ENCODE data around the gene CYP26A1.

Gene CYP26A1

DNA sequence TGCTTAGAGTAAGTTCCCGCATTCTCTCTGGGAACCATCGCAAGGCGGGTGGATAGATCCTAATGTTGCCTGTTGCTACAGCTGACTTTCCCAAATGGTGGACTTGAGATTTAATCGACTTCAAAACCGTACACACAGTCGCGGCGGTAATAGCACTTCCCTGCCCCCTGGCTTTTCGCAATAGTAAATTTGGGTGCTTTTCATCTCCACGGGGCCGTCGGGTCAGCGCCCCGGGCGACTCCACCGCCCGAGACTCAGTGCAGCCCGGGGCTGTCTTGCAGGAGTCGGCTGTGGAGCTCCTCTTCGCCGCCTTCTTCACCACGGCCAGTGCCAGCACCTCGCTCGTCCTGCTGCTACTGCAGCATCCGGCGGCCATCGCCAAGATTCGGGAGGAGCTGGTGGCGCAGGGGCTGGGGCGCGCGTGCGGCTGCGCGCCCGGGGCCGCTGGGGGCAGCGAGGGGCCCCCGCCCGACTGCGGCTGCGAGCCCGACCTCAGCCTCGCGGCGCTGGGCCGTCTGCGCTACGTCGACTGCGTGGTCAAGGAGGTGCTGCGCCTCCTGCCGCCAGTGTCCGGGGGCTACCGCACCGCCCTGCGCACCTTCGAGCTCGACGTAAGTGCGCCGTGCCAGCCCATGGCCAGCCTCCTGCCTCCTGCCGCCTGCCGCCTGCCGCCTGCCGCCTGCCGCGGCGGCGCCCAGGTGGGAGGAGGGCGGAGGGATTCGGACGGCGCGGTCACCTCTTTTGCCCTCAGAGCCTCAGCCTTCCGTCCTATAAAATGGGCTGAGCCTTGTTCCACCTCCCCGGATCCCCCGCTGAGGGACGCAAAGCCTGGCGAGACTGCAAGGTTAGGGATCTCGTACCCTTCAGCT, 7.8 kb upstream of the CYP26A1 start:
- H3K9me3 ChIP-seq (ENCODE audit: control insufficient read depth, insufficient read depth, low read depth, low read length), result no peaks in the 10 kb centered on the region
- H3K4me3 ChIP-seq (ENCODE audit: low read depth, low read length), result peak overlapping the region; percentile 50
- no peaks in the 10 kb centered on the region for H3K36me3 ChIP-seq (ENCODE audit: control insufficient read depth, insufficient read depth, low read length)
- peaks cover 17% of the 10 kb centered on the region for H3K4me1 ChIP-seq (ENCODE audit: control insufficient read depth, insufficient read depth, low read length)
- H3K27ac ChIP-seq (ENCODE audit: low read depth, low read length), result no peak overlapping the region
- peaks cover 100% of the 10 kb centered on the region for H3K27me3 ChIP-seq (ENCODE audit: control insufficient read depth, insufficient read depth, low read length)
- no peak overlapping the region for H3K9ac ChIP-seq (ENCODE audit: low read length)

- Histone ChIP-seq H3K9ac (ENCODE audit: low read length) (no peak overlapping the region), H3K4me3 (ENCODE audit: low read depth, low read length) (peak overlapping the region; percentile 50; the same call in 1 of the 2 replicates), H3K27ac (ENCODE audit: low read depth, low read length) (no peak overlapping the region), H3K36me3 (ENCODE audit: control insufficient read depth, insufficient read depth, low read length) (no peaks in the 10 kb centered on the region), H3K9me3 (ENCODE audit: control insufficient read depth, insufficient read depth, low read depth, low read length) (no peaks in the 10 kb centered on the region), H3K4me1 (ENCODE audit: control insufficient read depth, insufficient read depth, low read length) (peaks cover 18% of the 10 kb centered on the region), H3K27me3 (ENCODE audit: control insufficient read depth, insufficient read depth, low read length) (peaks cover 99% of the 10 kb centered on the region)
Measured at GRCh38 chr10:93066544-93066913, 7.2 kb upstream of the CYP26A1 start.

DNA sequence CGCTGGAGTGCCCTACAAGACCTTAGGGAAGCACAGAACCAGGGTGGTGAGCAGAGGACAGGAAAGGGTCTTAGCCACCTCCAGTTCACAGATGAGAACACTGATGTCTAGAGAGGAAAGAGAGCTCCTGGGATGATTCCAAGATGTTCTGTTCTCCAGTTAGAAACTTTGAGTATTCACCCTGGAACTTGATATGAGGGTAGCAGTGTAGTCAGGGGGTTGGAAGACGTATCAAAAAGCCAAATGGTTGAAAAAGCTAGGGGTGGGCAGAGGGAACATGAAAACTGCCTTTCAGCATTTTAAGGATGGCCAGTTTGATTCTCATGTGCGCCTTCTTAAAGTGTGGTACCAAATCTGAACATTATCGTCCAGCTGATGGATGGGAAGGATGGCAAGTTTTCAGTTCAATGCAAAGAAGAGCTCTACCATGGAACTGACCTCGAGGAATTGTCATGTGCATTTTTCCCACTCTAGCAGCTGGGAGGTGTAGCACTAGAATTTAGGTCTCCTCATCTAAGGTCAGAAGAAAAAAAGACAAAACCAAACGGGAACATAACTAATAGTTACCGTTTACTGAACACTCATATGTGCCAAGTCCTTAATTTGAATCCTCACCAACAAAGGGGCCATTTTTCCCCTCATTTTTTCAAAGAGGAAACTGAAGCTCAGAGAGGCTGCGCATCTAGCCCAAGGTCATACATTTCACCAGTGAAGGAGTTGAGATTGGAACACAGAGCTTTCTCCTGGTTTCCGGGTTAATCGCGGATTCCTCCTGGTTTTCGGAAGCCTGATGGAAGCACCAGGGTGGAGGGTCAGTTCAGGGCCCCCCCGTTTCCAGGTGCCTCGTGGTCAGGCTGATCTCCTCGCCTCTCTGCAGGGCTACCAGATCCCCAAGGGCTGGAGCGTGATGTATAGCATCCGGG, 6.0 kb upstream of the CYP26A1 start:
- peaks cover 19% of the 10 kb centered on the region for H3K4me1 ChIP-seq (ENCODE audit: control insufficient read depth, insufficient read depth, low read length)
- H3K9me3 ChIP-seq (ENCODE audit: control insufficient read depth, insufficient read depth, low read depth, low read length), result no peaks in the 10 kb centered on the region
- no peak overlapping the region for H3K27ac ChIP-seq (ENCODE audit: low read depth, low read length)
- no peak overlapping the region for H3K9ac ChIP-seq (ENCODE audit: low read length)
- peaks cover 99% of the 10 kb centered on the region for H3K27me3 ChIP-seq (ENCODE audit: control insufficient read depth, insufficient read depth, low read length)
- H3K36me3 ChIP-seq (ENCODE audit: control insufficient read depth, insufficient read depth, low read length), result no peaks in the 10 kb centered on the region
- peak overlapping the region; percentile 57 for H3K4me3 ChIP-seq (ENCODE audit: low read depth, low read length)

DNA sequence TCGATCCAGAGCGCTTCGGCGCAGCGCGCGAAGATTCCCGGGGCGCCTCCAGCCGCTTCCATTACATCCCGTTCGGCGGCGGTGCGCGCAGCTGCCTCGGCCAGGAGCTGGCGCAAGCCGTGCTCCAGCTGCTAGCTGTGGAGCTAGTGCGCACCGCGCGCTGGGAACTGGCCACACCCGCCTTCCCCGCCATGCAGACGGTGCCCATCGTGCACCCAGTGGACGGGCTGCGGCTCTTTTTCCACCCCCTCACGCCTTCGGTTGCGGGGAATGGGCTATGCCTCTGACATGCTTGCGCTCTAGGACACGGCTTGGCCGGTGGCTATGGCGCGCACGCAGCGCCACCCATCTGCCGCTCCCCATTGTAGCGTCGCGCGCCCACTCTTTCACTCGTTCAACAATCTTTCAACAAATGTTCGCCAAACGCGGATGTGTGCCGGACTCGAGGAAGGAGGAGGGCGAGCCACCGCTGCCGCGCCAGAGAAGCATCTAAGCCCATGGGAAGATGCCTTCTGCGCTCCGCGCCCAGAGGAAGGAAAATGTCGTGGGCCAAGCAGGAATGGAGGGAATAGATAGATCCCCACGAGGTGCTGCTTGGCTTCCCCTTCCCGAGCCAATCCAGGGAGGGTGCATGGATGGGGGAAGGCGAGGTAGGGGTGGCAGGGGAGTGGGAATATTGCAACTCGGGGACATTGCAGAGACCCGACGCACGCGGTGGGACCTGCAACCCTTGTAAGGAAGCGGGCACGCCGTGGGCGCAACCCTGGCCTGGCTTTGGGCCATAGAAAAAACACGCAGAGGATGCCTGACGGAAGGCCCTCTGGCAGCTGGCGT, 5.1 kb upstream of the CYP26A1 start:
- Histone ChIP-seq H3K4me3 (ENCODE audit: low read depth, low read length) (peak overlapping the region; percentile 57), H3K27me3 (ENCODE audit: control insufficient read depth, insufficient read depth, low read length) (peaks cover 99% of the 10 kb centered on the region), H3K36me3 (ENCODE audit: control insufficient read depth, insufficient read depth, low read length) (no peaks in the 10 kb centered on the region), H3K4me1 (ENCODE audit: control insufficient read depth, insufficient read depth, low read length) (peaks cover 25% of the 10 kb centered on the region), H3K9me3 (ENCODE audit: control insufficient read depth, insufficient read depth, low read depth, low read length) (no peaks in the 10 kb centered on the region), H3K27ac (ENCODE audit: low read depth, low read length) (no peak overlapping the region), H3K9ac (ENCODE audit: low read length) (peak overlapping the region; percentile 16)

GRCh38 chr10:93069245-93069561, 4.5 kb upstream of the CYP26A1 start:
- peak overlapping the region; percentile 57; the same call in 1 of the 2 replicates for H3K4me3 ChIP-seq (ENCODE audit: low read depth, low read length)
- peaks cover 25% of the 10 kb centered on the region for H3K4me1 ChIP-seq (ENCODE audit: control insufficient read depth, insufficient read depth, low read length)
- no peak overlapping the region for H3K9ac ChIP-seq (ENCODE audit: low read length)
- H3K27ac ChIP-seq (ENCODE audit: low read depth, low read length), result no peak overlapping the region
- peaks cover 99% of the 10 kb centered on the region for H3K27me3 ChIP-seq (ENCODE audit: control insufficient read depth, insufficient read depth, low read length)
- no peaks in the 10 kb centered on the region for H3K9me3 ChIP-seq (ENCODE audit: control insufficient read depth, insufficient read depth, low read depth, low read length)
- no peaks in the 10 kb centered on the region for H3K36me3 ChIP-seq (ENCODE audit: control insufficient read depth, insufficient read depth, low read length)

DNA sequence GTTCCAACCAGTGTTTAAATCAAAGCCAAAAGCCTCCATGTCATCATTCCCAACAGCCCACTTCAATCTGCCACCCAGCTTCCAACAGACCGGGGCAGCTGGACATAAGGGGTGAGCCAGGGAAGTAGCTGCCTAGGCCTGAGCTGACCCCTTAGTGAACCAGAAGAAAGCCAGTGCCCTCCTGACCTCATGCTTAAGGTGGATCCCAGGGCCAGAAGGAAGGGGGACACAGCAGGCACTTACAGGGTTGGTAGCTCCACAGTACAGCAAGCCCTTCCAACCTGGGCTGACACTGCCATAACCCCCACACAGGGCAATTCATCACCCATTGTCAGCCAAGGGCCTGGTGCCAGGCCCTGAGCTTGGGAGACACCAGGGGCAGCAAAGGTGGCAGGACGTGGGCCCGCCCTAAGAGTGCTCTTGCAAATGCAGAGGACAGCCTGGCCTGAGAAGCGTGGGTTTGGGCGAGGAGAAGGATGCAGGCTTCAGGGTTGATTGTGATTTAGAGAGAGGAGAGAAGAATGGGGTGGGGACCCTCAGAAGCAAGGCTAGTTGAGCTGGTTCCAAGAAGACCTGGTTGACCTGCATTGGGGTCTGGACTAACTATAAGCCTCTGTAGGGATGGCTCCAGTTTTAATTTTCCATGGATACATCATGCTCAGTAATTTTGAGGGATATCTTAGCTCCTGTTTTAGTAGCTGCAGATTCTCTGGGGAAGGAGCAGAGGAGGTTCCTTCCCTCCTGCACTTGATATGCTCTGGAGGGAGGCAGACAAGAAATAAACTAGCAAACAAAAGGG, 3.1 kb upstream of the CYP26A1 start:
- peaks cover 99% of the 10 kb centered on the region for H3K27me3 ChIP-seq (ENCODE audit: control insufficient read depth, insufficient read depth, low read length)
- no peak overlapping the region for H3K9ac ChIP-seq (ENCODE audit: low read length)
- peaks cover 23% of the 10 kb centered on the region for H3K4me1 ChIP-seq (ENCODE audit: control insufficient read depth, insufficient read depth, low read length)
- no peak overlapping the region for H3K4me3 ChIP-seq (ENCODE audit: low read depth, low read length)
- no peak overlapping the region for H3K27ac ChIP-seq (ENCODE audit: low read depth, low read length)
- H3K36me3 ChIP-seq (ENCODE audit: control insufficient read depth, insufficient read depth, low read length), result no peaks in the 10 kb centered on the region
- H3K9me3 ChIP-seq (ENCODE audit: control insufficient read depth, insufficient read depth, low read depth, low read length), result no peaks in the 10 kb centered on the region

GRCh38 chr10:93071177-93071472, 2.6 kb upstream of the CYP26A1 start:
- Histone ChIP-seq H3K36me3 (ENCODE audit: control insufficient read depth, insufficient read depth, low read length) (no peaks in the 10 kb centered on the region), H3K27me3 (ENCODE audit: control insufficient read depth, insufficient read depth, low read length) (peaks cover 99% of the 10 kb centered on the region), H3K4me1 (ENCODE audit: control insufficient read depth, insufficient read depth, low read length) (peaks cover 26% of the 10 kb centered on the region), H3K4me3 (ENCODE audit: low read depth, low read length) (no peak overlapping the region), H3K9ac (ENCODE audit: low read length) (no peak overlapping the region), H3K9me3 (ENCODE audit: control insufficient read depth, insufficient read depth, low read depth, low read length) (no peaks in the 10 kb centered on the region), H3K27ac (ENCODE audit: low read depth, low read length) (no peak overlapping the region)

DNA sequence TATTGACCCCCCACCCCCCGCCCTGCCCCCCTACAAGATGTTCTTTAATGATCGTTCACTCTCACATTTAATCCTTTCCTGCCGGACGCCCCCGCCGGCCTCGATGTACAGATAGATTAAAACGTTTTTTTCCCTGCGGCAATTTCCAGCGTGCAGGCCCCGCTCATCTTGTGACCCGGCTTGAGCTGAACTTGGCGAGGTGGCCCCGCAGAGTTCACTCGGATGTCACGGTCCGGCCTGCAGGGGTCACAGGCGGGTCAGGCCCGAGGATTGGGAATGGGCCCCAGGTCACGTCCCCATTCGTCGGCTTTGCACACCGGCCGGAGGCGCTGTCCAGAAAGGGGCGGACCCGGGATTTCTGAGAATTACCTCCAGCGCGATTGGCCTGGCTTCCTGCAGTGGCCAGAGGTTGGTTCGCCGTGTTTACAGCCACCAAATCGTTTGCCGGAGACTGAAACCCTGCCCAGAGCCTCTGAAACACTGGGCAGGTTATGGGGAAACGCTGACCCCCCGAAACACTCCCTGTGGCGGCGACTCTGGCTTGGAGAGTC, 1.9 kb upstream of the CYP26A1 start:
- peak overlapping the region; percentile 48 for H3K9ac ChIP-seq (ENCODE audit: low read length)
- peaks cover 3% of the 10 kb centered on the region; the same call in 1 of the 2 replicates for H3K36me3 ChIP-seq (ENCODE audit: control insufficient read depth, insufficient read depth, low read length)
- peaks cover 99% of the 10 kb centered on the region for H3K27me3 ChIP-seq (ENCODE audit: control insufficient read depth, insufficient read depth, low read length)
- H3K27ac ChIP-seq (ENCODE audit: low read depth, low read length), result no peak overlapping the region
- peaks cover 32% of the 10 kb centered on the region for H3K4me1 ChIP-seq (ENCODE audit: control insufficient read depth, insufficient read depth, low read length)
- peak overlapping the region; percentile 74 for H3K4me3 ChIP-seq (ENCODE audit: low read depth, low read length)
- no peaks in the 10 kb centered on the region for H3K9me3 ChIP-seq (ENCODE audit: control insufficient read depth, insufficient read depth, low read depth, low read length)

GRCh38 chr10:93072225-93072712, 1.4 kb upstream of the CYP26A1 start:
- H3K9me3 ChIP-seq (ENCODE audit: control insufficient read depth, insufficient read depth, low read depth, low read length), result no peaks in the 10 kb centered on the region
- H3K27me3 ChIP-seq (ENCODE audit: control insufficient read depth, insufficient read depth, low read length), result peaks cover 98% of the 10 kb centered on the region
- peaks cover 7% of the 10 kb centered on the region; the same call in 1 of the 2 replicates for H3K36me3 ChIP-seq (ENCODE audit: control insufficient read depth, insufficient read depth, low read length)
- peaks cover 36% of the 10 kb centered on the region for H3K4me1 ChIP-seq (ENCODE audit: control insufficient read depth, insufficient read depth, low read length)
- peak overlapping the region; percentile 74 for H3K4me3 ChIP-seq (ENCODE audit: low read depth, low read length)
- no peak overlapping the region for H3K27ac ChIP-seq (ENCODE audit: low read depth, low read length)
- H3K9ac ChIP-seq (ENCODE audit: low read length), result peak overlapping the region; percentile 48
